ENCODE measurements around the gene AGAP1. TPM values are rescaled to one million over a fixed set of nuclear protein-coding genes. Genes with fewer than 3 reads are reported as not detected.

AGAP1 gene
- total and polyA plus RNA-seq, 9 donors, result 5.7 to 32.2 (median 20.2) TPM

- 86 to 97% (median 94%) methylated on average over 8 of the region's 8 CpGs for WGBS, 3 donors
- Histone ChIP-seq H3K4me1 (ENCODE audit: insufficient read depth) (no peaks in the 10 kb centered on the region), H3K4me3 (no peak overlapping the region), H3K27me3 (no peaks in the 10 kb centered on the region), H3K27ac (no peak overlapping the region), H3K36me3 (no peaks in the 10 kb centered on the region), H3K9me3 (no peaks in the 10 kb centered on the region)
- no peak for DNase-seq
- no peak for TF ChIP-seq POLR2A (IDR thresholded peaks at IDR 0.05)
- TF ChIP-seq, protein P1, sequence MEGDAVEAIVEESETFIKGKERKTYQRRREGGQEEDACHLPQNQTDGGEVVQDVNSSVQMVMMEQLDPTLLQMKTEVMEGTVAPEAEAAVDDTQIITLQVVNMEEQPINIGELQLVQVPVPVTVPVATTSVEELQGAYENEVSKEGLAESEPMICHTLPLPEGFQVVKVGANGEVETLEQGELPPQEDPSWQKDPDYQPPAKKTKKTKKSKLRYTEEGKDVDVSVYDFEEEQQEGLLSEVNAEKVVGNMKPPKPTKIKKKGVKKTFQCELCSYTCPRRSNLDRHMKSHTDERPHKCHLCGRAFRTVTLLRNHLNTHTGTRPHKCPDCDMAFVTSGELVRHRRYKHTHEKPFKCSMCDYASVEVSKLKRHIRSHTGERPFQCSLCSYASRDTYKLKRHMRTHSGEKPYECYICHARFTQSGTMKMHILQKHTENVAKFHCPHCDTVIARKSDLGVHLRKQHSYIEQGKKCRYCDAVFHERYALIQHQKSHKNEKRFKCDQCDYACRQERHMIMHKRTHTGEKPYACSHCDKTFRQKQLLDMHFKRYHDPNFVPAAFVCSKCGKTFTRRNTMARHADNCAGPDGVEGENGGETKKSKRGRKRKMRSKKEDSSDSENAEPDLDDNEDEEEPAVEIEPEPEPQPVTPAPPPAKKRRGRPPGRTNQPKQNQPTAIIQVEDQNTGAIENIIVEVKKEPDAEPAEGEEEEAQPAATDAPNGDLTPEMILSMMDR (IDR thresholded peaks at IDR 0.05), result no peak
- TF ChIP-seq EP300 (IDR thresholded peaks at IDR 0.05), result no peak
- intact Hi-C loops (cut with DNase I), result no loop called here
Observed at GRCh38 chr2:235968155-235968554, 474.3 kb downstream of the AGAP1 start.

DNA sequence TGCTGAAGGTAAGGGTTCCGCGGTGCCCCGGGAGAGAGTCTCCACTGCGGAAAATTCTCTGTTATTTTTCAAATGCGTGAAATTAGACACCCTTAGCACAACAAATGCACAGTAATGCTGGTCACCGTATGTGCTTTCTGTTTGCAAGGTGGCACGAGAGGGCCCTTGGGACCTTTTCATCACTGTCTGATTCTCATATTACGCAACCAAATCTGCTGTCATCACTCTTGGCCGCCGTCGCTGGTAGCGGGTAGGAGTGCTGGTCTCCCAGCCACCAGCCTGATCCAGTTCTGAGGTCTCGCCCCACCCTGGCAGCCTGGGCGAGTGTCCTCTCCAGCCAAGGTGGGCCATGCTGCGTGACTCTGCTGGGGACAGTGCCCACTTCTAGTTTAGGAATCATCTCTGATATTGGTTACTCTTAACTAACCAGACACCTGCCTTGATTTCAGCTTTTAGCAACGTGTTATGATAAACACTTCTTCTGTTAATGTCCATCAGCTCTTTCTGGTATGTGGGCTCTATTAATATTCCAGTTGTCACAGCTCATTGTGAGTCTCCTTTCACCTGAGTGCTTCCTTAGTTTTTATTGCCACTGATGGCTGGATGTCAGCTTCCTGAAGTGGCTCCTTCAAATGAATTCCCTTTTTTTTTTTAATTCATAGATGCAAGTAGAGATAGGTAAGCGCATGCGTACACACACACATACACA is 474.9 kb downstream of the AGAP1 start:
- Histone ChIP-seq H3K27me3 (no peaks in the 10 kb centered on the region), H3K4me3 (no peak overlapping the region), H3K9me3 (no peaks in the 10 kb centered on the region), H3K4me1 (ENCODE audit: insufficient read depth) (no peaks in the 10 kb centered on the region), H3K36me3 (no peaks in the 10 kb centered on the region), H3K27ac (no peak overlapping the region)
- no peak for TF ChIP-seq EP300 (IDR thresholded peaks at IDR 0.05)
- TF ChIP-seq, protein P1 (IDR thresholded peaks at IDR 0.05), result no peak
- no peak for TF ChIP-seq POLR2A (IDR thresholded peaks at IDR 0.05)
- DNase-seq, result no peak
- 94 to 96% (median 94%) methylated on average over 18 of the region's 18 CpGs for WGBS, 3 donors
- intact Hi-C loops (cut with DNase I), result no loop called here

- Histone ChIP-seq H3K27ac (no peak overlapping the region), H3K4me1 (ENCODE audit: insufficient read depth) (no peaks in the 10 kb centered on the region), H3K9me3 (no peaks in the 10 kb centered on the region), H3K27me3 (no peaks in the 10 kb centered on the region), H3K36me3 (no peaks in the 10 kb centered on the region), H3K4me3 (no peak overlapping the region)
- TF ChIP-seq POLR2A (IDR thresholded peaks at IDR 0.05) (no peak), EP300 (IDR thresholded peaks at IDR 0.05) (no peak)
- TF ChIP-seq, protein P1 (IDR thresholded peaks at IDR 0.05), result no peak
- WGBS, 3 donors, result 92 to 94% (median 94%) methylated on average over 23 of the region's 23 CpGs
- intact Hi-C loops (cut with DNase I), result no loop called here
- no peak for DNase-seq
Observed at GRCh38 chr2:235970204-235971040, 476.6 kb downstream of the AGAP1 start.

GRCh38 chr2:235976516-235976915 is 482.7 kb downstream of the AGAP1 start:
- no peaks in the 10 kb centered on the region for H3K27me3 ChIP-seq
- 92 to 95% (median 95%) methylated on average over 6 of the region's 6 CpGs for WGBS, 3 donors
- intact Hi-C loops (cut with DNase I), result no loop called here
- no peaks in the 10 kb centered on the region for H3K36me3 ChIP-seq
- no peaks in the 10 kb centered on the region for H3K4me1 ChIP-seq (ENCODE audit: insufficient read depth)
- TF ChIP-seq EP300 (IDR thresholded peaks at IDR 0.05) (no peak), POLR2A (IDR thresholded peaks at IDR 0.05) (no peak)
- TF ChIP-seq, protein P1 (IDR thresholded peaks at IDR 0.05), result no peak
- no peaks in the 10 kb centered on the region for H3K9me3 ChIP-seq
- no peak for DNase-seq
- H3K27ac ChIP-seq, result no peak overlapping the region
- H3K4me3 ChIP-seq, result no peak overlapping the region
